Measurements from ENCODE around the gene FAM210B.

The FAM210B gene

GRCh38 chr20:56368351-56369134 lies 9.8 kb downstream of the FAM210B start:
- Histone ChIP-seq H3K4me3 (ENCODE audit: insufficient read depth, low read length, poor library complexity, severe bottlenecking) (no peak overlapping the region), H3K36me3 (ENCODE audit: low read length) (peaks cover 16% of the 10 kb centered on the region; the same call in 1 of the 2 replicates), H3K9ac (ENCODE audit: low read length) (no peak overlapping the region), H3K9me3 (ENCODE audit: insufficient read depth, low read length) (no peaks in the 10 kb centered on the region), H3K27me3 (ENCODE audit: low read length) (no peaks in the 10 kb centered on the region), H3F3A (ENCODE audit: insufficient read depth) (peaks cover 18% of the 10 kb centered on the region; the same call in 1 of the 2 replicates), H3K27ac (ENCODE audit: low read depth, low read length) (no peak overlapping the region), H3K9me2 (replicated peaks; ENCODE audit: insufficient read depth, low read length) (no peaks in the 10 kb centered on the region), H2AFZ (ENCODE audit: low read depth, low read length, severe bottlenecking) (no peak overlapping the region), H4K20me1 (ENCODE audit: low read depth, low read length) (no peaks in the 10 kb centered on the region), H3K4me2 (ENCODE audit: low read depth, low read length, poor library complexity, severe bottlenecking) (no peak overlapping the region), H3K79me2 (ENCODE audit: insufficient read depth, low read length) (no peaks in the 10 kb centered on the region)
- TF ChIP-seq, protein P1, sequence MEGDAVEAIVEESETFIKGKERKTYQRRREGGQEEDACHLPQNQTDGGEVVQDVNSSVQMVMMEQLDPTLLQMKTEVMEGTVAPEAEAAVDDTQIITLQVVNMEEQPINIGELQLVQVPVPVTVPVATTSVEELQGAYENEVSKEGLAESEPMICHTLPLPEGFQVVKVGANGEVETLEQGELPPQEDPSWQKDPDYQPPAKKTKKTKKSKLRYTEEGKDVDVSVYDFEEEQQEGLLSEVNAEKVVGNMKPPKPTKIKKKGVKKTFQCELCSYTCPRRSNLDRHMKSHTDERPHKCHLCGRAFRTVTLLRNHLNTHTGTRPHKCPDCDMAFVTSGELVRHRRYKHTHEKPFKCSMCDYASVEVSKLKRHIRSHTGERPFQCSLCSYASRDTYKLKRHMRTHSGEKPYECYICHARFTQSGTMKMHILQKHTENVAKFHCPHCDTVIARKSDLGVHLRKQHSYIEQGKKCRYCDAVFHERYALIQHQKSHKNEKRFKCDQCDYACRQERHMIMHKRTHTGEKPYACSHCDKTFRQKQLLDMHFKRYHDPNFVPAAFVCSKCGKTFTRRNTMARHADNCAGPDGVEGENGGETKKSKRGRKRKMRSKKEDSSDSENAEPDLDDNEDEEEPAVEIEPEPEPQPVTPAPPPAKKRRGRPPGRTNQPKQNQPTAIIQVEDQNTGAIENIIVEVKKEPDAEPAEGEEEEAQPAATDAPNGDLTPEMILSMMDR (IDR thresholded peaks at IDR 0.05; ENCODE audit: insufficient read depth, low read length, poor library complexity, severe bottlenecking), result no peak
- TF ChIP-seq EZH2phosphoT487 (conservative IDR thresholded peaks at IDR 0.05; ENCODE audit: low read length), result no peak

- no peaks in the 10 kb centered on the region for H4K20me1 ChIP-seq (ENCODE audit: low read depth, low read length)
- H3K9me2 ChIP-seq (replicated peaks; ENCODE audit: insufficient read depth, low read length), result no peaks in the 10 kb centered on the region
- H3K27ac ChIP-seq (ENCODE audit: low read depth, low read length), result no peak overlapping the region
- no peak overlapping the region for H3K4me2 ChIP-seq (ENCODE audit: low read depth, low read length, poor library complexity, severe bottlenecking)
- H3K9ac ChIP-seq (ENCODE audit: low read length), result no peak overlapping the region
- H3K36me3 ChIP-seq (ENCODE audit: low read length), result peaks cover 19% of the 10 kb centered on the region; the same call in 1 of the 2 replicates
- H3K4me3 ChIP-seq (ENCODE audit: insufficient read depth, low read length, poor library complexity, severe bottlenecking), result no peak overlapping the region
- H3K79me2 ChIP-seq (ENCODE audit: insufficient read depth, low read length), result no peaks in the 10 kb centered on the region; the same call in 1 of the 2 replicates
- H3K9me3 ChIP-seq (ENCODE audit: insufficient read depth, low read length), result no peaks in the 10 kb centered on the region
- peaks cover 18% of the 10 kb centered on the region; the same call in 1 of the 2 replicates for H3F3A ChIP-seq (ENCODE audit: insufficient read depth)
- TF ChIP-seq EZH2phosphoT487 (conservative IDR thresholded peaks at IDR 0.05; ENCODE audit: low read length), result no peak
- TF ChIP-seq, protein P1 (IDR thresholded peaks at IDR 0.05; ENCODE audit: insufficient read depth, low read length, poor library complexity, severe bottlenecking), result no peak
- H3K27me3 ChIP-seq (ENCODE audit: low read length), result no peaks in the 10 kb centered on the region
- H2AFZ ChIP-seq (ENCODE audit: low read depth, low read length, severe bottlenecking), result no peak overlapping the region
These were observed 10.4 kb downstream of the FAM210B start for GRCh38 chr20:56369179-56369578.

GRCh38 chr20:56371977-56372376 lies 13.2 kb downstream of the FAM210B start:
- Histone ChIP-seq H3K9me2 (replicated peaks; ENCODE audit: insufficient read depth, low read length) (no peaks in the 10 kb centered on the region), H4K20me1 (ENCODE audit: low read depth, low read length) (peaks cover 11% of the 10 kb centered on the region; the same call in 1 of the 2 replicates), H2AFZ (ENCODE audit: low read depth, low read length, severe bottlenecking) (no peak overlapping the region), H3K4me3 (ENCODE audit: insufficient read depth, low read length, poor library complexity, severe bottlenecking) (no peak overlapping the region), H3K27ac (ENCODE audit: low read depth, low read length) (no peak overlapping the region), H3F3A (ENCODE audit: insufficient read depth) (peaks cover 18% of the 10 kb centered on the region; the same call in 1 of the 2 replicates), H3K79me2 (ENCODE audit: insufficient read depth, low read length) (peaks cover 17% of the 10 kb centered on the region), H3K27me3 (ENCODE audit: low read length) (no peaks in the 10 kb centered on the region), H3K4me2 (ENCODE audit: low read depth, low read length, poor library complexity, severe bottlenecking) (no peak overlapping the region), H3K36me3 (ENCODE audit: low read length) (peaks cover 35% of the 10 kb centered on the region; the same call in 1 of the 2 replicates), H3K9me3 (ENCODE audit: insufficient read depth, low read length) (no peaks in the 10 kb centered on the region), H3K9ac (ENCODE audit: low read length) (no peak overlapping the region)
- TF ChIP-seq, protein P1 (IDR thresholded peaks at IDR 0.05; ENCODE audit: insufficient read depth, low read length, poor library complexity, severe bottlenecking), result no peak
- no peak for TF ChIP-seq EZH2phosphoT487 (conservative IDR thresholded peaks at IDR 0.05; ENCODE audit: low read length)
